ENCODE measurements around the gene DEFB128.

DEFB128 gene

GRCh38 chr20:152131-152530 is 37.4 kb downstream of the DEFB128 start:
- no peak for DNase-seq (ENCODE audit: low read depth)

GRCh38 chr20:145877-146276 is 43.6 kb downstream of the DEFB128 start:
- DNase-seq (ENCODE audit: low read depth) = no peak

- no peak for DNase-seq (ENCODE audit: low read depth)
Observed at GRCh38 chr20:142290-142689, 47.2 kb downstream of the DEFB128 start, which contains the start of gene DEFB126. Gene DEFB126 (plus strand): TSS chr20:142590. CDS start chr20:142629, 39 bp downstream.

Data from stimulated activated CD8-positive, alpha-beta memory T cell treated with anti-CD3 and anti-CD28 coated beads, Interleukin-4, amount 100 ng/mL, for 24 hours (primary cell).